K562 (cell line): ENCODE results near the gene GPR25. TPM values are rescaled to one million over a fixed set of nuclear protein-coding genes. Genes with fewer than 3 reads are reported as not detected.

Source experiments
- ATAC-seq: fragments of 200-7000 bp; cut with Tn5 transposase; 3 replicates; pipeline ENCODE4 v1.9.1; 2020; ENCODE audit warnings: moderate library complexity
- BruUV-seq: library from RNA; stranded (reverse); fragments of 400-500 nt; replicated peaks from 2 replicates; lab custom pipeline; 2021; lab: Mats Ljungman, UMichigan
- CTCF ChIA-PET: fragments of 300-600 bp; formaldehyde crosslinking; extraction: SDS; loops from one replicate; lab custom pipeline; 2021; ENCODE audit warnings: low intra/inter-chr PET ratio; lab: Yijun Ruan, JAX
- POLR2A ChIA-PET: fragments of 300-600, 350-650 bp; sonication (Branson Sonifier 250); formaldehyde crosslinking; extraction: SDS; loops from one replicate; lab custom pipeline; 2021; ENCODE audit warnings: antibody characterized with exemption, inconsistent platforms; lab: Yijun Ruan, JAX
- DNase-seq, 4 experiments: peaks; one replicate each; pipeline versions ENCODE4 v3.0.0 to v3.0.0-alpha.2; 2011 to 2018; ENCODE audit warnings: low spot score in 3 of 4, mixed read lengths in 3 of 4; ENCODE audit errors: extremely low read depth in 1 of 4
- FAIRE-seq: peaks from 2 replicates; lab custom pipeline; 2011; peaks lifted over from hg19 to GRCh38; lab: Jason Lieb, UNC
- H2AFZ ChIP-seq: 2 replicates; pipeline ENCODE4 v1.6.0; 2011; ENCODE audit warnings: low read depth, low read length, control low read depth, inconsistent platforms
- H3K27ac ChIP-seq: fragments of 200-600 bp; 3 replicates; pipeline ENCODE4 v1.8.0; 2011; ENCODE audit warnings: low read depth, mild to moderate bottlenecking, control low read depth, inconsistent platforms, low read length, moderate library complexity, mixed read lengths; ENCODE audit errors: extremely low read depth
- H3K27me3 ChIP-seq, 2 experiments: fragments of 300-600 bp in 1 of 2; 2 replicates in 1 of 2; 3 replicates in 1 of 2; pipeline versions ENCODE4 v1.6.0 to v1.8.0; 2011; ENCODE audit warnings: inconsistent platforms in 2 of 2, low read length in 2 of 2, mild to moderate bottlenecking in 1 of 2, mixed read lengths in 1 of 2, moderate library complexity in 1 of 2; ENCODE audit not compliant: control insufficient read depth in 2 of 2, insufficient read depth in 2 of 2
- H3K36me3 ChIP-seq: fragments of 300-600 bp; 3 replicates; pipeline ENCODE4 v1.8.0; 2011; ENCODE audit warnings: mild to moderate bottlenecking, low read length, inconsistent platforms; ENCODE audit not compliant: control insufficient read depth, insufficient read depth
- H3K4me1 ChIP-seq, 2 experiments: fragments of 200-600 bp in 1 of 2; replicated peaks in 1 of 2; 2 replicates in 1 of 2; 3 replicates in 1 of 2; pipeline versions ENCODE4 v1.5.1 to v1.8.0; 2011; ENCODE audit warnings: inconsistent platforms in 2 of 2, low read length in 2 of 2, mild to moderate bottlenecking in 1 of 2, mixed read lengths in 1 of 2, moderate library complexity in 1 of 2; ENCODE audit not compliant: control insufficient read depth in 2 of 2, insufficient read depth in 2 of 2
- H3K4me2 ChIP-seq: 2 replicates; pipeline ENCODE4 v1.6.1; 2011; ENCODE audit warnings: low read length, control low read depth, inconsistent platforms, mixed read lengths; ENCODE audit not compliant: insufficient read depth
- H3K4me3 ChIP-seq: fragments of 200-600 bp; sonication (generic), shearing (Covaris generic); 2 replicates; pipeline ENCODE4 v1.5.1; 2016; ENCODE audit warnings: control low read depth, inconsistent platforms
- H3K79me2 ChIP-seq: fragments of 200-600 bp; 3 replicates; pipeline ENCODE4 v1.8.0; 2011; ENCODE audit warnings: low read length, inconsistent platforms; ENCODE audit not compliant: control insufficient read depth, insufficient read depth
- H3K9ac ChIP-seq, 2 experiments: 2 replicates each; pipeline versions ENCODE4 v1.6.0 to v1.6.1; 2011; ENCODE audit warnings: low read depth in 2 of 2, low read length in 2 of 2, control low read depth in 1 of 2, inconsistent platforms in 1 of 2, mild to moderate bottlenecking in 1 of 2, mixed read lengths in 1 of 2; ENCODE audit not compliant: insufficient read depth in 1 of 2
- H3K9me1 ChIP-seq: one replicate; pipeline ENCODE4 v1.6.0; 2011; ENCODE audit warnings: inconsistent platforms, mild to moderate bottlenecking, low read length, moderate library complexity; ENCODE audit not compliant: control insufficient read depth, insufficient read depth
- H3K9me3 ChIP-seq: replicated peaks from 2 replicates; pipeline ENCODE4 v1.5.1; 2011; ENCODE audit warnings: low read depth, low read length, inconsistent platforms; ENCODE audit not compliant: control insufficient read depth, insufficient read depth
- H4K20me1 ChIP-seq: replicated peaks from 2 replicates; pipeline ENCODE4 v1.6.1; 2011; ENCODE audit warnings: low read length, inconsistent platforms, mixed read lengths; ENCODE audit not compliant: control insufficient read depth, insufficient read depth
- ATF7 ChIP-seq: fragments of 450-650 bp; IDR thresholded peaks from 2 replicates; pipeline ENCODE4 v1.7.1; 2014; ENCODE audit warnings: mild to moderate bottlenecking, moderate library complexity
- CCNT2 ChIP-seq: IDR thresholded peaks from 2 replicates; pipeline ENCODE4 v1.6.1; 2011; ENCODE audit warnings: borderline replicate concordance, low read depth, mild to moderate bottlenecking, moderate library complexity, mixed read lengths, low read length; ENCODE audit not compliant: insufficient read length; ENCODE audit errors: extremely low read depth
- FOXM1 ChIP-seq, 2 experiments: fragments of 450-650 bp in 1 of 2; sonication (generic) in 1 of 2; formaldehyde crosslinking in 1 of 2; IDR thresholded peaks; 2 replicates each; pipeline versions ENCODE4 v1.6.1 to v1.9.0; 2017 to 2022; ENCODE audit warnings: low read depth in 2 of 2, mild to moderate bottlenecking in 2 of 2, missing genetic modification reagents in 1 of 2, moderate library complexity in 1 of 2
- HMBOX1 ChIP-seq: sonication (generic); IDR thresholded peaks from 2 replicates; pipeline ENCODE4 v1.6.1; 2016
- KDM4B ChIP-seq, 2 experiments: fragments of 450-650 bp in 1 of 2; sonication (generic) in 1 of 2; IDR thresholded peaks; 2 replicates each; pipeline ENCODE4 v1.6.1; 2016 to 2017; ENCODE audit warnings: borderline replicate concordance in 2 of 2, antibody characterized with exemption in 1 of 2, low read depth in 1 of 2, mild to moderate bottlenecking in 1 of 2
- RAD51 ChIP-seq: fragments of 450-650 bp; IDR thresholded peaks from 2 replicates; pipeline ENCODE4 v1.7.1; 2016; ENCODE audit warnings: low read depth, mild to moderate bottlenecking, borderline replicate concordance
- SMARCA4 ChIP-seq: fragments of 450-650 bp; IDR thresholded peaks from 2 replicates; pipeline ENCODE4 v1.6.1; 2016
- SNRNP70 ChIP-seq: fragments of 200-400 bp; formaldehyde crosslinking; optimal IDR thresholded peaks from 2 replicates; pipeline ENCODE3; 2017; ENCODE audit warnings: low read depth, low read length
- SRSF3 ChIP-seq: fragments of 200-400 bp; formaldehyde crosslinking; IDR thresholded peaks from 2 replicates; pipeline ENCODE4 v1.6.1; 2016; ENCODE audit warnings: mild to moderate bottlenecking, low read length, moderate library complexity; ENCODE audit not compliant: insufficient read depth
- THRAP3 ChIP-seq: fragments of 450-650 bp; IDR thresholded peaks from 2 replicates; pipeline ENCODE4 v1.6.1; 2016; ENCODE audit warnings: mild to moderate bottlenecking, inconsistent platforms, borderline replicate concordance
- ZNF511 ChIP-seq: sonication (generic); formaldehyde crosslinking; IDR thresholded peaks from 2 replicates; pipeline ENCODE4 v1.8.0; 2022; ENCODE audit warnings: mild to moderate bottlenecking, missing genetic modification reagents
- WGBS: fragments of 100-300 bp; shearing (Covaris generic); methylation state at CpG from one replicate; pipeline ENCODE4 v1.1.6; 2016; ENCODE audit warnings: low coverage, mixed read lengths; ENCODE audit not compliant: insufficient coverage; ENCODE audit errors: missing lambda C conversion rate; 5-methylcytosine and 5-hydroxymethylcytosine counted together
- in situ Hi-C: fragments of 300-500 bp; cut with MboI; formaldehyde crosslinking; loops from 4 replicates; pipeline ENCODE4 v1.15.0; 2018; ENCODE audit warnings: inconsistent platforms, mixed read lengths
- intact Hi-C: fragments of 100-400 bp; cut with micrococcal nuclease; formaldehyde crosslinking; loops from 2 replicates; pipeline ENCODE4 v1.14.2; 2022
- polyA plus RNA-seq, 8 experiments: library from polyadenylated mRNA; depleted of rRNA in 4 of 8; stranded (reverse) in 5 of 8; unstranded in 3 of 8; fragments of >200 nt; fragmentation: Nextera tagmentation in 2 of 8; fragmentation: Illumina TruSeq in 1 of 8; extraction: Ambion mirVana in 2 of 8; extraction: Trizol in 1 of 8; gene quantifications; 2 replicates each; pipeline versions ENCODE4 v1.2.1 to v1.2.3, GENCODE V29; 2011 to 2014; ENCODE audit warnings: inconsistent platforms in 1 of 8, missing spikeins in 1 of 8
- total RNA-seq, 7 experiments: library from RNA; depleted of rRNA in 6 of 7; stranded (reverse); fragments of >200 nt in 6 of 7; fragmentation: Illumina TruSeq in 2 of 7; extraction: Trizol in 2 of 7; gene quantifications; 2 replicates each; pipeline versions ENCODE4 v1.2.1 to v1.2.3, GENCODE V29; 2011 to 2021; ENCODE audit warnings: low replicate concordance in 1 of 7
- TF ChIP-seq, protein P1 (sequence below): fragments of 250-450 bp; sonication (Bioruptor Pico); IDR thresholded peaks from 2 replicates; pipeline ENCODE4 v1.8.0; 2021; ENCODE audit warnings: moderate library complexity, mild to moderate bottlenecking, inconsistent platforms

GPR25 gene
- total and polyA plus RNA-seq, 9 of the 15 experiments (the other 6 are each of a cell fraction or from before 2014, with no cell fraction given): not detected

- Histone ChIP-seq H3K9me1 (no peaks in the 10 kb centered on the region), H3K9ac (no peak overlapping the region), H3K9me3 (no peaks in the 10 kb centered on the region), H3K4me2 (no peak overlapping the region), H3K27ac (no peak overlapping the region), H3K4me1 (no peaks in the 10 kb centered on the region)
- no TSS peak for BruUV-seq
- CTCF ChIA-PET: no interaction called here
- POLR2A ChIA-PET: interaction anchor here (0.8 kb wide), 1 partner anchor 12 kb away, joined by 3 read pairs; no protein-coding TSS in a partner anchor
- 15% methylated on average over 9 of the region's 9 CpGs for whole genome bisulfite sequencing
- intact Hi-C loops: no loop called here
- in situ Hi-C loops: no loop called here
- TF ChIP-seq HMBOX1 (0 out of 2 replicates have a peak, but pooled peaks have one; percentile 13), FOXM1 (IDR thresholded peaks at IDR 0.05; ENCODE audit: low read depth) (no peak), FOXM1 (CRISPR knock-in tag; IDR thresholded peaks at IDR 0.05; ENCODE audit: low read depth) (no peak)
- TF ChIP-seq, all 486 proteins: peak for 1
- FAIRE-seq (no peak), ATAC-seq (no peak), DNase-seq (no peak)
- Histone ChIP-seq H4K20me1 (no peaks in the 10 kb centered on the region), H3K27me3 (peaks cover 7 to 13% of the 10 kb centered on the region in 2 experiments), H3K36me3 (no peaks in the 10 kb centered on the region), H3K79me2 (no peaks in the 10 kb centered on the region), H3K4me3 (no peak overlapping the region), H2AFZ (no peak overlapping the region)
These were observed 9.9 kb upstream of the GPR25 start for GRCh38 chr1:200862713-200863415.

GRCh38 chr1:200866116-200866515 is 6.7 kb upstream of the GPR25 start:
- TF ChIP-seq SMARCA4 (no peak), SRSF3 (no peak), THRAP3 (no peak), ATF7 (no peak), SNRNP70 (no peak), ZNF511 (CRISPR knock-in tag) (no peak), RAD51 (no peak), KDM4B (IDR thresholded peaks at IDR 0.05; ENCODE audit: borderline replicate concordance in 2 of 2, low read depth in 1 of 2) (no peak), CCNT2 (no peak)
- TF ChIP-seq, protein P1, sequence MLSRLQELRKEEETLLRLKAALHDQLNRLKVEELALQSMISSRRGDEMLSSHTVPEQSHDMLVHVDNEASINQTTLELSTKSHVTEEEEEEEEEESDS (CRISPR knock-in tag): no peak
- TF ChIP-seq, all 486 proteins: peak for 0
- Histone ChIP-seq H2AFZ (no peak overlapping the region), H3K9ac (no peak overlapping the region), H3K9me3 (no peaks in the 10 kb centered on the region), H3K9me1 (no peaks in the 10 kb centered on the region), H3K4me2 (no peak overlapping the region), H3K36me3 (no peaks in the 10 kb centered on the region), H3K4me3 (no peak overlapping the region), H3K4me1 (no peaks in the 10 kb centered on the region), H3K27me3 (peaks cover 22 to 33% of the 10 kb centered on the region in 2 experiments), H3K79me2 (no peaks in the 10 kb centered on the region), H3K27ac (no peak overlapping the region), H4K20me1 (0 out of 2 replicates have a peak, but pooled peaks cover 7% of the 10 kb centered on the region)
- WGBS: 0% methylated on average over 2 of the region's 3 CpGs
- in situ Hi-C loops (no loop called here), intact Hi-C loops (no loop called here)
- POLR2A ChIA-PET: no interaction called here
- FAIRE-seq (no peak), ATAC-seq (no peak), DNase-seq (no peak)
- CTCF ChIA-PET: no interaction called here
- BruUV-seq: no TSS peak
